Ovary (tissue), 9 donors: ENCODE results near the gene AKT1S1. TPM values are rescaled to one million over a fixed set of nuclear protein-coding genes. Genes with fewer than 3 reads are reported as not detected.

Experiments used
- DNase-seq, 5 donors: peaks; one replicate each; pipeline ENCODE4 v3.0.0-alpha.2; 2019 to 2020
- H3K27ac ChIP-seq, 2 donors: fragments of 200-600 bp; one replicate each; pipeline versions ENCODE4 v1.5.1 to v1.8.0; 2019 to 2022
- H3K27me3 ChIP-seq: fragments of 200-600 bp; one replicate; pipeline ENCODE4 v1.8.0; 2022
- H3K36me3 ChIP-seq: fragments of 200-600 bp; sonication (generic); one replicate; pipeline ENCODE4 v1.5.1; 2019
- H3K4me1 ChIP-seq: one replicate; pipeline ENCODE4 v1.8.1; 2013; ENCODE audit warnings: mild to moderate bottlenecking, moderate library complexity; ENCODE audit not compliant: insufficient read depth
- H3K4me3 ChIP-seq: fragments of 200-600 bp; sonication (generic); one replicate; pipeline ENCODE4 v1.5.1; 2017
- H3K9me3 ChIP-seq, 2 donors: fragments of 200-600 bp in 1 of 2; sonication (generic) in 1 of 2; one replicate each; pipeline versions ENCODE4 v1.5.1 to v1.8.1; 2013 to 2019; ENCODE audit warnings: mild to moderate bottlenecking in 1 of 2, moderate library complexity in 1 of 2
- CTCF ChIP-seq, 3 donors: fragments of 450-650 bp in 2 of 3; fragments of 200-600 bp in 1 of 3; IDR thresholded peaks; one replicate each; pipeline versions ENCODE4 v1.5.1 to v1.8.0; 2016 to 2022; ENCODE audit warnings: antibody characterized with exemption in 3 of 3, mild to moderate bottlenecking in 1 of 3
- EP300 ChIP-seq: sonication (generic); formaldehyde crosslinking; IDR thresholded peaks from one replicate; pipeline ENCODE4 v1.6.1; 2017; ENCODE audit warnings: antibody characterized with exemption
- POLR2A ChIP-seq: fragments of 450-650 bp; IDR thresholded peaks from one replicate; pipeline ENCODE4 v1.6.1; 2017; ENCODE audit warnings: antibody characterized with exemption, mild to moderate bottlenecking, moderate library complexity
- WGBS, 3 donors: extraction: QIAGEN DNeasy Blood & Tissue Kit in 1 of 3; methylation state at CpG; one replicate each; pipeline versions ENCODE4 v1.1.5 to v1.1.7; 2013 to 2017; 5-methylcytosine and 5-hydroxymethylcytosine counted together
- intact Hi-C, 4 donors: fragments of 100-400 bp; cut with DNase I; formaldehyde crosslinking; loops; one replicate each; pipeline versions ENCODE4 v1.11.0 to v1.15.1; 2022 to 2023
- polyA plus RNA-seq, 2 donors: library from polyadenylated mRNA; stranded (reverse); fragments of 200-250 nt in 1 of 2; fragments of 350-450 nt in 1 of 2; fragmentation: Illumina TruSeq in 1 of 2; extraction: RNeasy Lipid Tissue Mini Kit (QIAGEN cat#74804) in 1 of 2; gene quantifications; one replicate each; pipeline ENCODE4 v1.2.3, GENCODE V29; 2013 to 2014
- total RNA-seq, 7 donors: library from RNA; depleted of rRNA in 2 of 7; stranded (reverse); fragments of >200 nt in 2 of 7; fragmentation: NEBNext Ultra II Directional in 3 of 7; extraction: Animal tissue kit (Norgen Biotek cat#: 25700) in 3 of 7; gene quantifications; one replicate each; pipeline versions ENCODE4 v1.1.0 to v1.2.4, GENCODE V29; 2016 to 2023
- donor health status: DM: no; HTN: no; CAD: no; lungs with moderate emphysema.
- donor health status: DM: no; HTN: no; CAD: no.
- donor health status: Bipolar disorder and iron deficiency.
- donor health status: DM: yes; HTN: yes; CAD: no.
- donor health status: DM: no; HTN: no; CAD: no.
- donor health status: DM: yes; HTN: yes; CAD: no.

The AKT1S1 gene
- total and polyA plus RNA-seq, 9 donors: 10.6 to 45.3 (median 30.0) TPM

GRCh38 chr19:49908480-49909420 lies 31.6 kb upstream of the AKT1S1 start:
- 91 to 94% (median 92%) methylated on average over 37 of the region's 37 CpGs for WGBS, 3 donors

GRCh38 chr19:49907745-49908446 lies 30.7 kb upstream of the AKT1S1 start:
- H3K27me3 ChIP-seq: no peaks in the 10 kb centered on the region
- H3K4me3 ChIP-seq: no peak overlapping the region
- intact Hi-C loops: no loop called here
- no peaks in the 10 kb centered on the region for H3K9me3 ChIP-seq
- DNase-seq: peak in 1 of 5 donors; percentile 25
- TF ChIP-seq POLR2A (no peak), EP300 (no peak), CTCF (IDR thresholded peaks at IDR 0.05) (no peak)
- H3K27ac ChIP-seq: no peak overlapping the region
- H3K4me1 ChIP-seq: peaks cover 3% of the 10 kb centered on the region
- no peaks in the 10 kb centered on the region for H3K36me3 ChIP-seq
- 85 to 91% (median 85%) methylated on average over 23 of the region's 23 CpGs for WGBS, 3 donors

More at GRCh38 chr19:49908480-49909420, 31.6 kb upstream of the AKT1S1 start:
- no peaks in the 10 kb centered on the region for H3K27me3 ChIP-seq
- no peaks in the 10 kb centered on the region for H3K9me3 ChIP-seq
- intact Hi-C loops: no loop called here
- H3K27ac ChIP-seq: no peak overlapping the region
- TF ChIP-seq POLR2A: no peak
- no peak for TF ChIP-seq CTCF (IDR thresholded peaks at IDR 0.05)
- no peak for TF ChIP-seq EP300
- no peak overlapping the region for H3K4me3 ChIP-seq
- no peak for DNase-seq
- peaks cover 9% of the 10 kb centered on the region for H3K4me1 ChIP-seq
- H3K36me3 ChIP-seq: no peaks in the 10 kb centered on the region

GRCh38 chr19:49906879-49907564 lies 29.9 kb upstream of the AKT1S1 start:
- TF ChIP-seq CTCF (IDR thresholded peaks at IDR 0.05): no peak
- no peak for TF ChIP-seq POLR2A
- no peak for TF ChIP-seq EP300
- 90 to 92% (median 92%) methylated on average over 16 of the region's 16 CpGs for WGBS, 3 donors
- no peak for DNase-seq
- Histone ChIP-seq H3K4me1 (no peaks in the 10 kb centered on the region), H3K27me3 (no peaks in the 10 kb centered on the region), H3K36me3 (no peaks in the 10 kb centered on the region), H3K27ac (no peak overlapping the region), H3K9me3 (no peaks in the 10 kb centered on the region), H3K4me3 (no peak overlapping the region)
- intact Hi-C loops: no loop called here

GRCh38 chr19:49904136-49904535 lies 27.0 kb upstream of the AKT1S1 start:
- no peaks in the 10 kb centered on the region for H3K36me3 ChIP-seq
- TF ChIP-seq EP300 (no peak), POLR2A (no peak), CTCF (IDR thresholded peaks at IDR 0.05) (no peak)
- WGBS, 3 donors: 60 to 73% (median 65%) methylated on average over 6 of the region's 6 CpGs
- no peaks in the 10 kb centered on the region for H3K9me3 ChIP-seq
- no peak overlapping the region for H3K4me3 ChIP-seq
- no peak for DNase-seq
- H3K4me1 ChIP-seq: no peaks in the 10 kb centered on the region
- no peaks in the 10 kb centered on the region for H3K27me3 ChIP-seq
- intact Hi-C loops: no loop called here
- H3K27ac ChIP-seq: no peak overlapping the region
